Measurements from ENCODE around the gene PTPRF. TPM values are rescaled to one million over a fixed set of nuclear protein-coding genes. Genes with fewer than 3 reads are reported as not detected.
"Not testable (repeated sequence)": the region's sequence is repeated elsewhere in the genome, so short reads cannot be mapped to it uniquely, and the experiment has no call there.

The PTPRF gene
- total and polyA plus RNA-seq, 4 experiments from 2014 or later = not detected

DNA sequence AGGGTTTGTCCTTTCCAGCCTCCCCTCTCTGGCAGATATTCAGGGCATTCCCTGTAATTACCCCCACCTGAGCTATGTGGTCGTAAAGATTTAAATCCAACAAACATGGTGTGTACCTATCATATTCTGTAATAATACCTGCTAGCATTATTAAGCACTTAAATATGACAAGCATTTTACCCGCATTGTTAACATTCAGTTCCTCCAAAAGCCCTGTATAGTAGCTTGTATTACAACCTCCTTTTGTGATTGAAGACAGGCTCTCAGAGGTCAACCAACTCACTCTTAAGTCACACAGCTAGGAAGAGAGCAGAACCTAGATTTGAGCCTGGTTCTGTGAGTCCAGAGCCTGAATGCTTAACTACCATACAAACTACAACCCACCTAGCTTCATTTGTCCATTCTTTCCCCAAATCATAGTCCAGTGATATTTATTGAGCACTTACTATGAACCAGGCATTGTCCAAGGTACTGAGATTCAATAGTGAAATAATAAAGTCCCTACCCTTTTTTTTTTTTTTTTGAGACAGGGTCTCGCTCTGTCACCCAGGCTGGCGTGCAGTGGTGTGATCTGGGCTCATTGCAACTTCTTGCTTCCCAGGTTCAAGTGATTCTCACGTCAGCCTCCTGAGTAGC, 105.4 kb downstream of the PTPRF start:
- intact Hi-C loops (cut with micrococcal nuclease) = no loop called here
- no peaks in the 10 kb centered on the region for H3K4me1 Mint-ChIP-seq

GRCh38 chr1:43637267-43637666, 106.6 kb downstream of the PTPRF start:
- Histone ChIP-seq H3K9me3 (ENCODE audit: control insufficient read depth in 1 of 2, low read length in 2 of 2) (no peaks in the 10 kb centered on the region), H3K4me3 (ENCODE audit: low read length in 2 of 2) (no peak overlapping the region), H3K27me3 (ENCODE audit: insufficient read depth, low read length) (no peaks in the 10 kb centered on the region), H3K4me1 (ENCODE audit: insufficient read depth, low read length) (no peaks in the 10 kb centered on the region), H3K36me3 (ENCODE audit: insufficient read depth, low read length) (no peaks in the 10 kb centered on the region), H3K27ac (ENCODE audit: low read depth, low read length) (no peak overlapping the region)
- Mint-ChIP-seq H3K9me3 (no peaks in the 10 kb centered on the region), H3K27ac (no peak overlapping the region), H3K36me3 (no peaks in the 10 kb centered on the region), H3K4me1 (no peaks in the 10 kb centered on the region), H3K4me3 (peak overlapping the region in 1 of 8 donors; percentile 2), H3K27me3 (peaks cover 2% of the 10 kb centered on the region in 2 donors)
- DNase-seq = no peak
- intact Hi-C loops (cut with micrococcal nuclease) = no loop called here
- POLR2A ChIA-PET (ENCODE audit: partially characterized antibody) = no interaction called here
- CTCF ChIA-PET (ENCODE audit: partially characterized antibody) = no interaction called here

More for the DNA sequence above, 105.4 kb downstream of the PTPRF start:
- DNase-seq = no peak
- Mint-ChIP-seq H3K36me3 (no peaks in the 10 kb centered on the region), H3K27ac (no peak overlapping the region), H3K27me3 (peaks cover 2% of the 10 kb centered on the region in 2 donors), H3K9me3 (no peaks in the 10 kb centered on the region), H3K4me3 (no peak overlapping the region)
- Histone ChIP-seq H3K27ac (ENCODE audit: low read depth, low read length) (no peak overlapping the region), H3K36me3 (ENCODE audit: insufficient read depth, low read length) (no peaks in the 10 kb centered on the region), H3K9me3 (ENCODE audit: control insufficient read depth in 1 of 2, low read length in 2 of 2) (no peaks in the 10 kb centered on the region), H3K4me1 (ENCODE audit: insufficient read depth, low read length) (no peaks in the 10 kb centered on the region), H3K4me3 (ENCODE audit: low read length in 2 of 2) (no peak overlapping the region), H3K27me3 (ENCODE audit: insufficient read depth, low read length) (no peaks in the 10 kb centered on the region)
- ChIA-PET POLR2A (ENCODE audit: partially characterized antibody) (interaction anchor here (1.8 kb wide), 1 partner anchor 14 kb away, joined by 6 read pairs; the partner anchor contains the start of gene KDM4A), CTCF (ENCODE audit: partially characterized antibody) (interaction anchor here (0.7 kb wide), 1 partner anchor 239 kb away, joined by 5 read pairs; no protein-coding TSS in a partner anchor)

GRCh38 chr1:43638381-43638780, 107.7 kb downstream of the PTPRF start:
- H3K36me3 Mint-ChIP-seq; H3K27ac Mint-ChIP-seq; H3K4me3 ChIP-seq (ENCODE audit: low read length in 2 of 2); POLR2A ChIA-PET (ENCODE audit: partially characterized antibody); H3K9me3 ChIP-seq (ENCODE audit: control insufficient read depth in 1 of 2, low read length in 2 of 2); H3K27me3 ChIP-seq (ENCODE audit: insufficient read depth, low read length); H3K4me3 Mint-ChIP-seq; DNase-seq; H3K9me3 Mint-ChIP-seq; H3K27me3 Mint-ChIP-seq; H3K4me1 Mint-ChIP-seq; intact Hi-C loops (cut with micrococcal nuclease); CTCF ChIA-PET (ENCODE audit: partially characterized antibody); H3K27ac ChIP-seq (ENCODE audit: low read depth, low read length); H3K36me3 ChIP-seq (ENCODE audit: insufficient read depth, low read length); H3K4me1 ChIP-seq (ENCODE audit: insufficient read depth, low read length): not testable (repeated sequence)

DNA sequence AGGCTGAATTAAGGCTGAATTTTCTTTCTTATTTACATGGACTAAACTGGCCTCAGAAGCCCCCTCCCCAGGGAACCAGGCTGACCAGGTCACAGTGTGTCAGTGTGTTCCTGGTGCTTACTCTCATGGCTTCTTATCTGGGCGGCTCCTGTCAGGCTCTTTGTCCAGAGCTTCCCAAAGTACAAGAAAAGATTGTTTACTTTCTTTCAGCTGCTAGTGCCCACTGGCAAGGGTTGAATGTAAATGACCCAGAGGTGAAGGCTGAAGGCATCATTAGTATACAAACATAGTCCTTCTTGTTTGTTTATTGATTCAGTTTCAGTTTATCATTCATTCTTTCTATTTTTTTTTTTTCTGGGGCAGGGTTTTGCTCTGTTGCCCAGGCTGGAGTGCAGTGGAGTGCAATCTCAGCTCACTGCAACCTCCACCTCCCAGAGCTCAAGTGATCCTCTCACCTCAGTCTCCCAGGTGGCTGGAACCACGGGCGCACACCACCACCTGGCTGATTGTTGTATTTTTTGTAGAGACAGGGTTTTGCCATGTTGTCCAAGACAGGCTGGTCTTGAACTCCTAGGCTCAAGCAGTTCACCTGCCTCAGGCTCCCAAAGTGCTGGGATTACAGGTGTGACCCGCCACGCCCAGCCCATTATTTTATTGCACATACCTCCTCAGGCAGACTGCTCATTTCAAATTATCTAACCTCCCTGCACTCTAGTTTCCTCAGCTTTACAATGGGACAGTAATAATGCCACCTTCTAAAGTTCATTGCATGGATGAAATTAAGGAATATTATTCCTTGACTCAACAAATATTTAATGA, 109.5 kb downstream of the PTPRF start:
- Histone ChIP-seq H3K4me3 (ENCODE audit: low read length in 2 of 2) (no peak overlapping the region), H3K27me3 (ENCODE audit: insufficient read depth, low read length) (no peaks in the 10 kb centered on the region), H3K27ac (ENCODE audit: low read depth, low read length) (no peak overlapping the region), H3K4me1 (ENCODE audit: insufficient read depth, low read length) (no peaks in the 10 kb centered on the region), H3K9me3 (ENCODE audit: control insufficient read depth in 1 of 2, low read length in 2 of 2) (no peaks in the 10 kb centered on the region), H3K36me3 (ENCODE audit: insufficient read depth, low read length) (no peaks in the 10 kb centered on the region)
- CTCF ChIA-PET (ENCODE audit: partially characterized antibody) = interaction anchor here (0.7 kb wide), 1 partner anchor 10 kb away, joined by 3 read pairs; the partner anchor contains the start of gene KDM4A
- Mint-ChIP-seq H3K36me3 (no peaks in the 10 kb centered on the region), H3K4me1 (no peaks in the 10 kb centered on the region), H3K27ac (no peak overlapping the region), H3K27me3 (peaks cover 0 to 3% of the 10 kb centered on the region in 2 donors), H3K9me3 (no peaks in the 10 kb centered on the region), H3K4me3 (no peak overlapping the region)
- POLR2A ChIA-PET (ENCODE audit: partially characterized antibody) = interaction anchor here (2.4 kb wide), 1 partner anchor 10 kb away, joined by 8 read pairs; the partner anchor contains the start of gene KDM4A
- no peak for DNase-seq
- intact Hi-C loops (cut with micrococcal nuclease) = no loop called here

DNA sequence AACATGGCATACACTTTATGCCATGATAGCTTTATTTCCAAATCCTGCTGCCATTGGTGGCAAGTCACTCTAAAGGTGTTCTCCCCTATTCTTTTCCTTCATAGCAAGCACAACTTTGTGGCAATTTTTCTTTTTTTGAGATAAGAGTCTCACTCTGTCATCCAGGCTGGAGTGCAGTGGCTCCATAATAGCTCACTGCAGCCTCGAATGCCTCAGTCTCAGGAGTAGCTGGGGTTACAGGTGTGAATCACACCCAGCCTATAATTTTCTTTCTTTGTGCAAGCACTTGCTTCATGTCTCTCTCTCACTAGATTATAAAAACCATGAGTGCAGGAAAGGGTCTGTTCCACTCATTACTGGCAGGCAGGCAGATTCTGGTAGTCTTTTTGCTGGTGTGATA, 113.9 kb downstream of the PTPRF start:
- no peak overlapping the region for H3K4me3 Mint-ChIP-seq
- POLR2A ChIA-PET (ENCODE audit: partially characterized antibody) = no interaction called here
- no peak overlapping the region for H3K27ac ChIP-seq (ENCODE audit: low read depth, low read length)
- peaks cover 3% of the 10 kb centered on the region for H3K4me1 ChIP-seq (ENCODE audit: insufficient read depth, low read length)
- intact Hi-C loops (cut with micrococcal nuclease) = no loop called here
- peaks cover 0 to 6% (median 4%) of the 10 kb centered on the region in 4 donors for H3K4me1 Mint-ChIP-seq
- no peaks in the 10 kb centered on the region for H3K9me3 ChIP-seq (ENCODE audit: control insufficient read depth in 1 of 2, low read length in 2 of 2)
- no peak for DNase-seq
- no peaks in the 10 kb centered on the region for H3K9me3 Mint-ChIP-seq
- H3K36me3 Mint-ChIP-seq = no peaks in the 10 kb centered on the region
- H3K36me3 ChIP-seq (ENCODE audit: insufficient read depth, low read length) = no peaks in the 10 kb centered on the region
- H3K27me3 Mint-ChIP-seq = peaks cover 0 to 3% of the 10 kb centered on the region in 2 donors
- no peaks in the 10 kb centered on the region for H3K27me3 ChIP-seq (ENCODE audit: insufficient read depth, low read length)
- CTCF ChIA-PET (ENCODE audit: partially characterized antibody) = no interaction called here
- no peak overlapping the region for H3K4me3 ChIP-seq (ENCODE audit: low read length in 2 of 2)
- H3K27ac Mint-ChIP-seq = no peak overlapping the region

DNA sequence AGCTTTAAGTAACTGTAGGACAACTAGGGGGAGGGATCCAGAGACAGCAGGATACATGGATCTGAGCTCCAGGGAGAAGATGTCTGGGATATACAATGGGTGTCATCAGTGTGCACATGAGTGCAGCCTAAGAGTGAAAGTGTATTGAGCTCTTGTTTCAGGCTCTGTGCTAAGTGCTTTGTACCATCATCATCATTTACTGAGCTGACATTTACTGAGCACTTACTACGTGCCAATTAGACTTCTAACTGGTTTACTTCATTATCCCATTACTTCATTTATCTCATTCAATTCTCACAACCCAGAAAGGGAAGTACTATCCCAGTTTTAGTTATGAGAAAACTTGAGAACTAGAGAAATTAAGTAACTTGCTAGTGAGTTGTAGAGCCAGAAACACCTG, 114.8 kb downstream of the PTPRF start:
- Mint-ChIP-seq H3K4me1 (peaks cover 2 to 15% (median 5%) of the 10 kb centered on the region in 4 donors), H3K27me3 (peaks cover 0 to 5% of the 10 kb centered on the region in 2 donors), H3K27ac (no peak overlapping the region), H3K9me3 (peaks cover 0 to 3% (median 0%) of the 10 kb centered on the region in 8 donors), H3K36me3 (peaks cover 0 to 9% of the 10 kb centered on the region in 2 donors), H3K4me3 (no peak overlapping the region)
- Histone ChIP-seq H3K27ac (ENCODE audit: low read depth, low read length) (no peak overlapping the region), H3K9me3 (ENCODE audit: control insufficient read depth in 1 of 2, low read length in 2 of 2) (no peaks in the 10 kb centered on the region), H3K4me1 (ENCODE audit: insufficient read depth, low read length) (peaks cover 3% of the 10 kb centered on the region), H3K36me3 (ENCODE audit: insufficient read depth, low read length) (no peaks in the 10 kb centered on the region), H3K4me3 (ENCODE audit: low read length in 2 of 2) (no peak overlapping the region), H3K27me3 (ENCODE audit: insufficient read depth, low read length) (no peaks in the 10 kb centered on the region)
- intact Hi-C loops (cut with micrococcal nuclease) = no loop called here
- CTCF ChIA-PET (ENCODE audit: partially characterized antibody) = no interaction called here
- POLR2A ChIA-PET (ENCODE audit: partially characterized antibody) = no interaction called here
- DNase-seq = no peak

DNA sequence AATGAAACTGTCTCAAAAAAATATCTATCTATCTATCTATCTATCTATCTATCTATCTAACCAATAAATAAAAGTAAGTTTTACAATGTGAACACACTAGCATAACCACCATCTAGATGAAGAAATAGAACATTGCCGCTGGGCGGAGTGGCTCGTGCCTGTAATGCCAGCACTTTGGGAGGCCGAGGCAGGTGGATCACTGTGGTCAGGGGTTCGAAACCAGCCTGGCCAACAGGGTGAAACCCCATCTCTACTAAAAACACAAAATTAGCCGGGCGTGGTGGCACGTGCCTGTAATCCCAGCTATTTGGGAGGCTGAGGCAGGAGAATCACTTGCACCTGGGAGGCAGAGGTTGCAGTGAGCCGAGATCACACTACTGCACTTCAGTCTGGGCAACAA, 116.6 kb downstream of the PTPRF start:
- peaks cover 20% of the 10 kb centered on the region for H3K4me1 ChIP-seq (ENCODE audit: insufficient read depth, low read length)
- H3K9me3 Mint-ChIP-seq; POLR2A ChIA-PET (ENCODE audit: partially characterized antibody); H3K36me3 ChIP-seq (ENCODE audit: insufficient read depth, low read length); H3K4me3 ChIP-seq (ENCODE audit: low read length in 2 of 2); DNase-seq; H3K27ac ChIP-seq (ENCODE audit: low read depth, low read length); H3K9me3 ChIP-seq (ENCODE audit: control insufficient read depth in 1 of 2, low read length in 2 of 2); intact Hi-C loops (cut with micrococcal nuclease); H3K27me3 ChIP-seq (ENCODE audit: insufficient read depth, low read length); H3K27ac Mint-ChIP-seq; H3K27me3 Mint-ChIP-seq: not testable (repeated sequence)
- peaks cover 11 to 33% (median 21%) of the 10 kb centered on the region in 4 donors for H3K4me1 Mint-ChIP-seq
- CTCF ChIA-PET (ENCODE audit: partially characterized antibody) = interaction anchor here (1.5 kb wide), 1 partner anchor 117 kb away, joined by 3 read pairs; no protein-coding TSS in a partner anchor
- H3K4me3 Mint-ChIP-seq = peak overlapping the region in 1 of 8 donors; percentile 17
- peaks cover 0 to 13% of the 10 kb centered on the region in 2 donors for H3K36me3 Mint-ChIP-seq

Data from CD4-positive, alpha-beta memory T cell (primary cell).